Transverse colon (tissue), 4 donors: Measurements from ENCODE around the gene CD151. TPM values are rescaled to one million over a fixed set of nuclear protein-coding genes. Genes with fewer than 3 reads are reported as not detected.

Experiments used
- DNase-seq: peaks from one replicate; pipeline ENCODE4 v3.0.0-alpha.2; 2019
- H3K27ac ChIP-seq, 4 donors: fragments of 200-600 bp; sonication (generic); 2 replicates each; pipeline ENCODE4 v1.5.1; 2016 to 2018; ENCODE audit warnings: inconsistent platforms in 4 of 4
- H3K27me3 ChIP-seq: fragments of 200-600 bp; sonication (generic); 2 replicates; pipeline ENCODE4 v1.5.1; 2017; ENCODE audit warnings: inconsistent platforms
- H3K36me3 ChIP-seq, 4 donors: fragments of 200-600 bp; sonication (generic); 2 replicates each; pipeline ENCODE4 v1.5.1; 2017 to 2019; ENCODE audit warnings: inconsistent platforms in 4 of 4
- H3K4me1 ChIP-seq, 4 donors: fragments of 200-600 bp; sonication (generic); 2 replicates each; pipeline ENCODE4 v1.5.1; 2017 to 2020; ENCODE audit warnings: inconsistent platforms in 4 of 4
- H3K4me3 ChIP-seq, 4 donors: fragments of 200-600 bp; sonication (generic); 1 replicate in 1 of 4; 2 replicates in 3 of 4; pipeline versions ENCODE4 v1.5.1 to v1.6.1; 2017 to 2019; ENCODE audit warnings: inconsistent platforms in 4 of 4
- H3K9me3 ChIP-seq, 2 donors: fragments of 200-600 bp; sonication (generic); 2 replicates each; pipeline ENCODE4 v1.5.1; 2017 to 2019; ENCODE audit warnings: inconsistent platforms in 2 of 2
- EP300 ChIP-seq: sonication (generic); formaldehyde crosslinking; IDR thresholded peaks from one replicate; pipeline ENCODE4 v1.6.1; 2017; ENCODE audit warnings: antibody characterized with exemption, low read depth
- POLR2A ChIP-seq: fragments of 450-650 bp; IDR thresholded peaks from one replicate; pipeline ENCODE4 v1.6.1; 2016; ENCODE audit warnings: antibody characterized with exemption, mild to moderate bottlenecking, moderate library complexity
- POLR2AphosphoS5 ChIP-seq, 3 donors: sonication (generic); formaldehyde crosslinking; IDR thresholded peaks; one replicate each; pipeline ENCODE4 v1.6.1; 2016; ENCODE audit warnings: antibody characterized with exemption in 3 of 3
- WGBS, 2 donors: methylation state at CpG; one replicate each; pipeline ENCODE4 v1.1.5; 2018; ENCODE audit warnings: low coverage in 1 of 2; 5-methylcytosine and 5-hydroxymethylcytosine counted together
- in situ Hi-C, 4 donors: fragments of 200-750 bp; cut with MboI; loops; one replicate each; pipeline versions ENCODE4 v1.15.0 to v1.15.1; 2017; ENCODE audit warnings: low sequenced_read_pairs in 3 of 4, low pct_ligation_motif_present in 1 of 4, low pct_unique_long_range_greater_than_20kb in 1 of 4
- intact Hi-C: fragments of 100-400 bp; cut with DNase I; formaldehyde crosslinking; loops from one replicate; pipeline ENCODE4 v1.15.1; 2023; ENCODE audit warnings: low total_unique reads
- total RNA-seq, 4 donors: library from RNA; depleted of rRNA; stranded (reverse); fragments of >200 nt; gene quantifications; one replicate each; pipeline ENCODE4 v1.1.0, GENCODE V29; 2016
- TF ChIP-seq, protein P1 (sequence below), 5 experiments: fragments of 200-600 bp in 3 of 5; fragments of 450-650 bp in 2 of 5; sonication (generic) in 3 of 5; IDR thresholded peaks; 1 replicate in 2 of 5; 2 replicates in 3 of 5; pipeline ENCODE4 v1.5.1; 2016 to 2017; ENCODE audit warnings: antibody characterized with exemption in 5 of 5, inconsistent platforms in 3 of 5, mild to moderate bottlenecking in 2 of 5, moderate library complexity in 1 of 5

CD151 gene
- total RNA-seq, 4 donors from 2014 or later = 252 to 650 (median 429) TPM

DNA sequence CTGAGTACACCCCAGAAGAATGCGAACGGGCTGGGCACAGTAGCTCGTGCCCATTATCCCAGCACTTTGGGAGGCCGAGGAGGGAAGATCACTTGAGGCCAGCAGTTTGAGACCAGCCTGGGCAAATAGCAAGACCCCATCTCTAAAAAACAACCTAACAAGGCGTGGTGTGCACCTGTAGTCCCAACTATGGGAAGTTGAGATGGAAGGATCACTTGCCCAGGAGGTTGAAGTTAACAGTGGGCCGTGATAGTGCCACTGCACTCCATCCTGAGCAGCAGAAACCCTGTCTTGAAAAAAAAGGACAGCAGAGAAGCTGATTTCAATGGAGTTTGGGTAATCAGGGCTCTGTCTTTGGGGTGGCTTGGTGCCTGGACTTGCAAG, 19.7 kb upstream of the CD151 start:
- H3K27ac ChIP-seq = no peak overlapping the region
- H3K9me3 ChIP-seq = no peaks in the 10 kb centered on the region
- no peak overlapping the region for H3K4me3 ChIP-seq
- intact Hi-C loops = no loop called here
- H3K4me1 ChIP-seq = peaks cover 6 to 30% (median 21%) of the 10 kb centered on the region in 4 donors
- no peak for DNase-seq
- TF ChIP-seq EP300 (no peak), POLR2A (no peak), POLR2AphosphoS5 (IDR thresholded peaks at IDR 0.05) (no peak)
- TF ChIP-seq, protein P1, sequence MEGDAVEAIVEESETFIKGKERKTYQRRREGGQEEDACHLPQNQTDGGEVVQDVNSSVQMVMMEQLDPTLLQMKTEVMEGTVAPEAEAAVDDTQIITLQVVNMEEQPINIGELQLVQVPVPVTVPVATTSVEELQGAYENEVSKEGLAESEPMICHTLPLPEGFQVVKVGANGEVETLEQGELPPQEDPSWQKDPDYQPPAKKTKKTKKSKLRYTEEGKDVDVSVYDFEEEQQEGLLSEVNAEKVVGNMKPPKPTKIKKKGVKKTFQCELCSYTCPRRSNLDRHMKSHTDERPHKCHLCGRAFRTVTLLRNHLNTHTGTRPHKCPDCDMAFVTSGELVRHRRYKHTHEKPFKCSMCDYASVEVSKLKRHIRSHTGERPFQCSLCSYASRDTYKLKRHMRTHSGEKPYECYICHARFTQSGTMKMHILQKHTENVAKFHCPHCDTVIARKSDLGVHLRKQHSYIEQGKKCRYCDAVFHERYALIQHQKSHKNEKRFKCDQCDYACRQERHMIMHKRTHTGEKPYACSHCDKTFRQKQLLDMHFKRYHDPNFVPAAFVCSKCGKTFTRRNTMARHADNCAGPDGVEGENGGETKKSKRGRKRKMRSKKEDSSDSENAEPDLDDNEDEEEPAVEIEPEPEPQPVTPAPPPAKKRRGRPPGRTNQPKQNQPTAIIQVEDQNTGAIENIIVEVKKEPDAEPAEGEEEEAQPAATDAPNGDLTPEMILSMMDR (IDR thresholded peaks at IDR 0.05) = no peak
- no peaks in the 10 kb centered on the region for H3K27me3 ChIP-seq
- in situ Hi-C loops = no loop called here
- peaks cover 0 to 13% (median 3%) of the 10 kb centered on the region in 4 donors for H3K36me3 ChIP-seq
- 91 to 100% methylated on average over 2 to 6 of the region's 6 CpGs for WGBS, 2 donors

DNA sequence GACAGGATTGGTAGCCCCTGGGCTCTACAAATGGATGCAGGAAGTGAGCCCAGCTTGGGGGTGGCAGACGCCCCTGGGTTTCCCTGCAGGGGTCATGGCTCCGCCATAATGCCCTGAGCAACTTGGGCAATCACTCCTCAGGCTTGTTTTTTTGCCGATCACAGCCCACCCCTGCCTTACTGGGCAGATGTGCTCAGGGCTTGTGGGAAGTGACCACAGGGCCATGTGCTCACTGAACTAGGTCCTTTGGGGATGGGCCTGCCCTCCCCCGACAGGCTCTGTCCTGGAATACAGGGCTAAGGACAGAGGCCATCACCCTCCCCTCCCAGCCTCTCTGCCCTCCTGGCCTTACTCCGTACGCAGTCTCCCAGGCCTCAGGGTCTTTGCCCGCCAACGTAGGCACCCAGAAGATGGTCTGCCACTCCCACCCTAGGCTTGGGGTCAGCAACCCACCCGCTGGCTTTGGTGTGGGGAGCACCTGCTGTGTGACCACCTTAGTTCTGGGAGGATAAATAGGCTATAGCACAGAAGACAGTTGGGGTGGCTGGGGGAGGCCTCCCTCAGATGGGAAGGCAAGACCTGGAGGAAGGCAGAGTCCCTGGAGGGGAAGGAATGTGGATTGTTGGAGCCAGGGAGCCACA, 19.2 kb upstream of the CD151 start:
- in situ Hi-C loops = no loop called here
- H3K4me1 ChIP-seq = peaks cover 6 to 29% (median 18%) of the 10 kb centered on the region in 4 donors

DNA sequence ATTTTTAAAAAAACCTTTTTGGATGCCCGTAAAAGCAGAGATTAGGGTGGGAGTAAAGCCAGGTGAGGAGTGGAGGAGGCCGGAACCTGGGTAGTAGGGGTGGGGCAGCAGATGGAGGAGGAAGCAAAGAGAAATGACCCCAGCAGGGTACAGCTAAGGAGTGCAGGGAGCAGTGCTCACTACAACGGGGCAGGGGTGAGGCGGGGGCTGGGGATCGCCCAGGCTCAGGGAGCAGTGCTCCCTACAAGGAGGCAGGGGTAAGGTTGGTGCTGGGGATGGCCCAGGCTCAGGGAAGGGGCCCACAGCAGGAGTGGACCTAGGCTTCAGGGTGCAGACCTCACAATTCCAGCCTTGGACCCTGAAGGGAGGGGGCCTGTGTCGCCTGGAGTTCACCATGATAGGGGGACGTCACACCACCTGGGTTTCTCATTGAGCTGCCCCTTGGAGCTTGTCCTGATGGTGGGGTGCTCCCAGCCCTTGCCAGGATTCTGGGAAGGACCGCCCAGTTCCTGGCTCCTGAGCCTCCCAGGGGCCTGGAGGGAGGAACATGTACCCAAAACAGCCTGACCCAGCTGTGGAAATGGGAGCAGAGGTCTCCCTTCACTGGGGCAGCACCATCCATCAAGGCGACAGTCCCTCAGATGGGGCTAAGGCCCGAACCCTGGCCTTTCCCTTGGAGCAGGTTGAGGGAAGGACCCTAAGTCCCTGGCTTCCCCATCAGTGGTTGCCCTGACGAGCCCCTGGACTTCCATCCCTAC, 16.9 kb upstream of the CD151 start:
- intact Hi-C loops = no loop called here
- WGBS, 2 donors = 81% methylated on average over 4 to 11 of the region's 11 CpGs

More for the DNA sequence above, 19.2 kb upstream of the CD151 start:
- TF ChIP-seq EP300 (no peak), POLR2A (no peak), POLR2AphosphoS5 (IDR thresholded peaks at IDR 0.05) (no peak)
- TF ChIP-seq, protein P1 (IDR thresholded peaks at IDR 0.05) = no peak
- Histone ChIP-seq H3K27me3 (no peaks in the 10 kb centered on the region), H3K4me3 (no peak overlapping the region), H3K36me3 (peaks cover 0 to 13% (median 3%) of the 10 kb centered on the region in 4 donors), H3K9me3 (no peaks in the 10 kb centered on the region), H3K27ac (no peak overlapping the region)
- intact Hi-C loops = no loop called here
- no peak for DNase-seq
- WGBS, 2 donors = 82% methylated on average over 9 of the region's 9 CpGs; no CpG with 5 or more reads in 1 of the 2 donors

DNA sequence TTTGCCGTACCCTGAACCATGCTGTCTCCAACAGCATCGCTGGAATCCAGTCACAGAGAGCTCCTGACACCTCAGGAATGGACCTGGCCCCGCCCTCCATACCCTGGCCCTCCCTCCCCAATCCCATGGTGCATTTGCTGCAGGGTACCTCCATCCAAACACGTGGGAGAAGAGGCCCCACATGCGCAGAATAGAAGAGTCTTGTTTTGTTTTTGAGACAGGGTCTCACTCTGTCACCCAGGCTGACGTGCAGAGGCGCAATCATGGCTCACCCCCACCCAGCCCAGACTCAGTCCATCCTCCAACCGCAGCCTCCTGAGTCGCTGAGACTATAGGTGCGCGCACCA, 16.3 kb upstream of the CD151 start:
- TF ChIP-seq EP300 (no peak), POLR2A (no peak), POLR2AphosphoS5 (IDR thresholded peaks at IDR 0.05) (no peak)
- TF ChIP-seq, protein P1 (IDR thresholded peaks at IDR 0.05) = no peak
- intact Hi-C loops (no loop called here), in situ Hi-C loops (no loop called here)
- H3K27me3 ChIP-seq = no peaks in the 10 kb centered on the region
- H3K9me3 ChIP-seq = no peaks in the 10 kb centered on the region
- no peak overlapping the region for H3K4me3 ChIP-seq
- H3K36me3 ChIP-seq = peaks cover 0 to 13% (median 3%) of the 10 kb centered on the region in 4 donors
- no peak for DNase-seq
- H3K27ac ChIP-seq = no peak overlapping the region
- peaks cover 16 to 32% (median 21%) of the 10 kb centered on the region in 4 donors for H3K4me1 ChIP-seq
- 84 to 87% methylated on average over 8 to 11 of the region's 11 CpGs for WGBS, 2 donors

More for the DNA sequence above, 16.9 kb upstream of the CD151 start:
- Histone ChIP-seq H3K4me1 (peaks cover 10 to 31% (median 21%) of the 10 kb centered on the region in 4 donors), H3K27ac (no peak overlapping the region), H3K4me3 (no peak overlapping the region), H3K9me3 (no peaks in the 10 kb centered on the region), H3K27me3 (no peaks in the 10 kb centered on the region), H3K36me3 (peaks cover 0 to 13% (median 3%) of the 10 kb centered on the region in 4 donors)
- no peak for DNase-seq
- no peak for TF ChIP-seq POLR2AphosphoS5 (IDR thresholded peaks at IDR 0.05)
- TF ChIP-seq POLR2A = no peak
- TF ChIP-seq EP300 = no peak
- TF ChIP-seq, protein P1 (IDR thresholded peaks at IDR 0.05) = no peak
- in situ Hi-C loops = no loop called here
